Gastrocnemius medialis (tissue), 4 donors: Measurements from ENCODE around the gene COA8. TPM values are rescaled to one million over a fixed set of nuclear protein-coding genes. Genes with fewer than 3 reads are reported as not detected.

Experiments used
- ATAC-seq, 2 donors: fragments of 150-250 bp; one replicate each; pipeline ENCODE4 v1.9.1; 2016
- DNase-seq, 2 donors: peaks; one replicate each; pipeline ENCODE4 v3.0.0-alpha.2; 2019
- H3K27ac ChIP-seq, 4 donors: fragments of 200-600 bp; sonication (generic); 1 replicate in 1 of 4; 2 replicates in 3 of 4; pipeline ENCODE4 v1.5.1; 2016 to 2018; ENCODE audit warnings: mild to moderate bottlenecking in 2 of 4, moderate library complexity in 1 of 4
- H3K27me3 ChIP-seq, 3 donors: fragments of 200-600 bp; sonication (generic) in 2 of 3; 1 replicate in 1 of 3; 2 replicates in 2 of 3; pipeline versions ENCODE4 v1.5.1 to v1.6.0; 2016 to 2019; ENCODE audit warnings: mild to moderate bottlenecking in 1 of 3, moderate library complexity in 1 of 3
- H3K36me3 ChIP-seq, 2 donors: fragments of 200-600 bp; sonication (generic) in 1 of 2; one replicate each; pipeline ENCODE4 v1.5.1; 2017 to 2018
- H3K4me1 ChIP-seq, 2 donors: fragments of 200-600 bp; sonication (generic) in 1 of 2; one replicate each; pipeline ENCODE4 v1.5.1; 2016 to 2017; ENCODE audit warnings: mild to moderate bottlenecking in 2 of 2
- H3K4me3 ChIP-seq, 4 donors: fragments of 200-600 bp; sonication (generic) in 3 of 4; 1 replicate in 1 of 4; 2 replicates in 3 of 4; pipeline ENCODE4 v1.5.1; 2016 to 2019; ENCODE audit warnings: mild to moderate bottlenecking in 2 of 4
- H3K9me3 ChIP-seq, 3 donors: fragments of 200-600 bp; sonication (generic) in 2 of 3; 1 replicate in 1 of 3; 2 replicates in 2 of 3; pipeline ENCODE4 v1.5.1; 2016 to 2019
- CTCF ChIP-seq, 5 experiments: fragments of 450-650 bp in 3 of 5; fragments of 200-600 bp in 2 of 5; sonication (generic) in 2 of 5; IDR thresholded peaks in 4 of 5; conservative IDR thresholded peaks in 1 of 5; 1 replicate in 4 of 5; 2 replicates in 1 of 5; pipeline ENCODE4 v1.5.1; 2016 to 2019; ENCODE audit warnings: antibody characterized with exemption in 5 of 5, mild to moderate bottlenecking in 3 of 5, moderate library complexity in 3 of 5
- POLR2A ChIP-seq, 2 donors: fragments of 450-650 bp; IDR thresholded peaks; one replicate each; pipeline ENCODE4 v1.6.1; 2017; ENCODE audit warnings: antibody characterized with exemption in 2 of 2, mild to moderate bottlenecking in 2 of 2, moderate library complexity in 2 of 2
- in situ Hi-C, 4 donors: fragments of 200-750 bp; cut with MboI; loops; one replicate each; pipeline versions ENCODE4 v1.15.0 to v1.8.0; 2017; ENCODE audit warnings: low sequenced_read_pairs in 4 of 4
- intact Hi-C: fragments of 100-400 bp; cut with DNase I; formaldehyde crosslinking; loops from one replicate; pipeline ENCODE4 v1.15.1; 2023; ENCODE audit warnings: low total_unique reads
- total RNA-seq, 4 donors: library from RNA; depleted of rRNA; stranded (reverse); fragments of >200 nt; gene quantifications; one replicate each; pipeline versions ENCODE4 v1.1.0 to v1.2.3, GENCODE V29; 2016

The COA8 gene
- total RNA-seq, 4 donors from 2014 or later, result 56.7 to 111 (median 71.7) TPM

- intact Hi-C loops, result loop anchor here (2.0 to 5.0 kb wide), 2 partner anchors 65 to 241 kb away; partner anchors contain the start of genes BAG5, COA8 and MARK3
Observed at GRCh38 chr14:103628221-103628683, 65.5 kb downstream of the COA8 start.

GRCh38 chr14:103628684-103629502 lies 66.1 kb downstream of the COA8 start, which contains the start of gene KLC1:
Gene KLC1 (plus strand): TSS chr14:103629211. CDS start chr14:103654565, 25,354 bp downstream.
- Histone ChIP-seq H3K27me3 (no peaks in the 10 kb centered on the region), H3K9me3 (no peaks in the 10 kb centered on the region), H3K36me3 (no peaks in the 10 kb centered on the region), H3K27ac (peak within 1 kb of the TSS; percentile 96 to 100 (median 98)), H3K4me3 (peak within 1 kb of the TSS; percentile 77 to 97 (median 86)), H3K4me1 (peaks cover 36 to 42% of the 10 kb centered on the region in 2 donors)
- peak; percentile 69 to 80 for DNase-seq
- peak; percentile 81 to 87 for ATAC-seq
- in situ Hi-C loops (no loop called here), intact Hi-C loops (loop anchor here (1.0 to 5.0 kb wide), 3 partner anchors 66 to 242 kb away; partner anchors contain the start of genes BAG5, COA8, MARK3 and PPP1R13B)
- peak; percentile 95 to 96 for TF ChIP-seq POLR2A (IDR thresholded peaks at IDR 0.05)
- no peak for TF ChIP-seq CTCF (IDR thresholded peaks at IDR 0.05 in 4 of 5, conservative IDR thresholded peaks at IDR 0.05 in 1 of 5)

More at GRCh38 chr14:103628221-103628683, 65.5 kb downstream of the COA8 start:
- Histone ChIP-seq H3K9me3 (no peaks in the 10 kb centered on the region), H3K4me1 (peaks cover 41 to 42% of the 10 kb centered on the region in 2 donors), H3K27me3 (no peaks in the 10 kb centered on the region), H3K27ac (peak overlapping the region; percentile 96 to 100 (median 98)), H3K36me3 (no peaks in the 10 kb centered on the region), H3K4me3 (peak overlapping the region; percentile 77 to 97 (median 86))
- in situ Hi-C loops, result no loop called here
- TF ChIP-seq POLR2A (IDR thresholded peaks at IDR 0.05), result peak; percentile 50 to 61
- TF ChIP-seq CTCF (IDR thresholded peaks at IDR 0.05 in 4 of 5, conservative IDR thresholded peaks at IDR 0.05 in 1 of 5), result no peak
- DNase-seq (peak; percentile 64 to 84), ATAC-seq (peak; percentile 61 to 72)

GRCh38 chr14:103629503-103630121 lies 66.9 kb downstream of the COA8 start:
- DNase-seq (peak in 1 of 2 donors; percentile 47), ATAC-seq (peak; percentile 34 to 44)
- H3K4me1 ChIP-seq, result peaks cover 29 to 46% of the 10 kb centered on the region in 2 donors
- no peaks in the 10 kb centered on the region for H3K36me3 ChIP-seq
- H3K9me3 ChIP-seq, result no peaks in the 10 kb centered on the region
- no peaks in the 10 kb centered on the region for H3K27me3 ChIP-seq
- in situ Hi-C loops, result no loop called here
- peak overlapping the region; percentile 77 to 97 (median 86) for H3K4me3 ChIP-seq
- H3K27ac ChIP-seq, result peak overlapping the region; percentile 96 to 100 (median 98)
- intact Hi-C loops, result loop anchor here (1.0 to 5.0 kb wide), 3 partner anchors 67 to 242 kb away; partner anchors contain the start of genes BAG5, COA8, MARK3 and PPP1R13B
- TF ChIP-seq CTCF (IDR thresholded peaks at IDR 0.05 in 4 of 5, conservative IDR thresholded peaks at IDR 0.05 in 1 of 5) (no peak), POLR2A (IDR thresholded peaks at IDR 0.05) (peak in 1 of 2 donors; percentile 5)

- Histone ChIP-seq H3K9me3 (no peaks in the 10 kb centered on the region), H3K27ac (peak overlapping the region; percentile 96 to 100 (median 98)), H3K4me1 (peaks cover 30 to 52% of the 10 kb centered on the region in 2 donors), H3K27me3 (no peaks in the 10 kb centered on the region), H3K4me3 (peak overlapping the region; percentile 77 to 97 (median 86)), H3K36me3 (no peaks in the 10 kb centered on the region)
- in situ Hi-C loops, result no loop called here
- intact Hi-C loops, result no loop called here
- DNase-seq, result no peak
- no peak for ATAC-seq
- TF ChIP-seq POLR2A (IDR thresholded peaks at IDR 0.05), result no peak
- no peak for TF ChIP-seq CTCF (IDR thresholded peaks at IDR 0.05 in 4 of 5, conservative IDR thresholded peaks at IDR 0.05 in 1 of 5)
Observed at GRCh38 chr14:103630364-103631108, 67.8 kb downstream of the COA8 start.
